Mucosa of descending colon (tissue), 3 donors: ENCODE results near the gene IGF2R. TPM values are rescaled to one million over a fixed set of nuclear protein-coding genes. Genes with fewer than 3 reads are reported as not detected.
"Not testable (repeated sequence)": the region's sequence is repeated elsewhere in the genome, so short reads cannot be mapped to it uniquely, and the experiment has no call there.

Source experiments
- ATAC-seq: fragments of 200-7000 bp; cut with Tn5 transposase; one replicate; pipeline ENCODE4 v1.9.1; 2020; ENCODE audit warnings: mild to moderate bottlenecking, moderate library complexity
- DNase-seq, 3 donors: peaks; one replicate each; pipeline ENCODE4 v3.0.0-alpha.2; 2020
- H3K36me3 ChIP-seq: fragments of 200-600 bp; one replicate; pipeline ENCODE4 v1.8.0; 2021; ENCODE audit warnings: low read depth, mild to moderate bottlenecking
- H3K4me1 ChIP-seq: fragments of 200-600 bp; one replicate; pipeline ENCODE4 v1.8.0; 2021; ENCODE audit warnings: low read depth, mild to moderate bottlenecking
- H3K4me3 ChIP-seq: fragments of 200-600 bp; one replicate; pipeline ENCODE4 v1.8.0; 2021; ENCODE audit warnings: mild to moderate bottlenecking
- H3K9me3 ChIP-seq: fragments of 200-600 bp; one replicate; pipeline ENCODE4 v1.8.0; 2021; ENCODE audit warnings: mild to moderate bottlenecking
- intact Hi-C, 2 donors: fragments of 100-400 bp; cut with DNase I in 1 of 2; cut with micrococcal nuclease in 1 of 2; formaldehyde crosslinking; loops; one replicate each; pipeline versions ENCODE4 v1.11.0 to v1.11.1; 2022; cut with DNase I, micrococcal nuclease
- total RNA-seq, 3 donors: library from RNA; stranded (reverse); fragmentation: NEBNext Ultra II Directional in 2 of 3; extraction: Animal tissue kit (Norgen Biotek cat#: 25700) in 2 of 3; gene quantifications; one replicate each; pipeline versions ENCODE4 v1.2.1 to v1.2.4, GENCODE V29; 2021 to 2023
- TF ChIP-seq, protein P1 (sequence below): fragments of 200-600 bp; IDR thresholded peaks from one replicate; pipeline ENCODE4 v1.8.0; 2022; ENCODE audit warnings: antibody characterized with exemption, mild to moderate bottlenecking
- donor health status: DM: no; HTN: no; CAD: no; lungs with moderate emphysema.
- donor health status: DM: no; HTN: no; CAD: no.
- donor health status: DM: no; HTN: yes; CAD: no.

IGF2R gene
- total RNA-seq, 3 donors from 2014 or later, result 97.7 to 112 (median 101) TPM

DNA sequence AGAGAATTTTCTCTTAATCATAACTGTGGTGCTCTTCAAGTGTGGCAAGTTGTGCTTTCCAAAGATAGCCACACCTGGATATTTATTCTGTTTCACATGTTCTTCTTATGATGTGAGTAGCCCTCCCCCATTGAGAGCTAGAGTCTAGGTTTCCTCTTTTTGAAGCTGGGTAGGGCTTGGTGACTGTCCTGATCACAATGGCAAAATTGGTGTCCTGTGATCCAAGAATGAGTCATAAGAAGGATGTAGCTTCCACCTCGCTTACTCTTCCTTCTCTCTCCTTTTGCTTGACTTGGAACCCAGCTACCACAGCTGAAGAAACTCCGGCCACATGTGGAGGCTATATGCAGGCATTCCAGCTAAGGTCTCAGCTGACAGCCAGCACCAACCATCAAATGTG lies 7.4 kb upstream of the IGF2R start:
- no peak for DNase-seq
- Histone ChIP-seq H3K4me3 (no peak overlapping the region), H3K9me3 (no peaks in the 10 kb centered on the region), H3K4me1 (no peaks in the 10 kb centered on the region), H3K36me3 (no peaks in the 10 kb centered on the region)
- intact Hi-C loops, result no loop called here
- TF ChIP-seq, protein P1, sequence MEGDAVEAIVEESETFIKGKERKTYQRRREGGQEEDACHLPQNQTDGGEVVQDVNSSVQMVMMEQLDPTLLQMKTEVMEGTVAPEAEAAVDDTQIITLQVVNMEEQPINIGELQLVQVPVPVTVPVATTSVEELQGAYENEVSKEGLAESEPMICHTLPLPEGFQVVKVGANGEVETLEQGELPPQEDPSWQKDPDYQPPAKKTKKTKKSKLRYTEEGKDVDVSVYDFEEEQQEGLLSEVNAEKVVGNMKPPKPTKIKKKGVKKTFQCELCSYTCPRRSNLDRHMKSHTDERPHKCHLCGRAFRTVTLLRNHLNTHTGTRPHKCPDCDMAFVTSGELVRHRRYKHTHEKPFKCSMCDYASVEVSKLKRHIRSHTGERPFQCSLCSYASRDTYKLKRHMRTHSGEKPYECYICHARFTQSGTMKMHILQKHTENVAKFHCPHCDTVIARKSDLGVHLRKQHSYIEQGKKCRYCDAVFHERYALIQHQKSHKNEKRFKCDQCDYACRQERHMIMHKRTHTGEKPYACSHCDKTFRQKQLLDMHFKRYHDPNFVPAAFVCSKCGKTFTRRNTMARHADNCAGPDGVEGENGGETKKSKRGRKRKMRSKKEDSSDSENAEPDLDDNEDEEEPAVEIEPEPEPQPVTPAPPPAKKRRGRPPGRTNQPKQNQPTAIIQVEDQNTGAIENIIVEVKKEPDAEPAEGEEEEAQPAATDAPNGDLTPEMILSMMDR, result no peak
- peak; percentile 24 for ATAC-seq

DNA sequence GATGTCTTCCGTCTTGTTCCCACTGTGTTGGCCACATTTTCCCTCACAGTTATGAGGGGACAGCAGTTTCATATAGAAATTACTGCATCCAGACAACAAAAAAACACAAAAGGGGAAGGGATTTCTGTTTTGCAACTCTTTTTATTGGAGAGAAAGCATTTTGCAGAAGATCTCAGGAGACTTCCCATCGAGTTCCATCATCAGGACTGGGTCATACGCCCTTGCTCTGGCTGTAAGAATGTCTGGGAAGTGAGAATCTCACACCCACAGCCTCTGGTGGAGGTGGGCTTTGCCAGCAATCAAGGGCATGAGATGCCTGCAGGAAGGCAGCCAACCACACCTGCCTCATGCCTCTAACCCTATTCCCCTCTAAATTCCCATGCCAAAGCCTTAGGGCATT lies 5.8 kb upstream of the IGF2R start:
- Histone ChIP-seq H3K9me3 (no peaks in the 10 kb centered on the region), H3K4me3 (no peak overlapping the region), H3K4me1 (no peaks in the 10 kb centered on the region), H3K36me3 (no peaks in the 10 kb centered on the region)
- intact Hi-C loops, result no loop called here
- TF ChIP-seq, protein P1, result no peak
- DNase-seq, result no peak
- no peak for ATAC-seq

DNA sequence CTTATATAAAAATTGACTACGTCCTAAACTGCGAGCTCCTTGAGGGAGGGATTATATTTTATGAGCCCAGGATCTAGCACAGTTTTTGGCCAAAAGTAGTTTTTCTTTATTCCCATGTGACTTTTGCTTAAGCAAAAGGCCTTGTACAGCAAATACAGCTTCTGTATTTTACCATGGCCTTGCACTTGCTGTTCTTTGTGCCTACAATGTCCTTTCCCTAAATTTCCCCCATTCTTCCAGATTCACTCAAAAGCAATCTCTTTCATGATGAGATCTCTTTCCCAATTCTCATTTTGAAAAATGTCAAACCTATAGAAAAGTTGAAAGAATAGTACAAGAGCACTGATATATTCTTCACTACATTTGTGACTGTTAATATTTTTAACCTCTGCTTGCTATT lies 4.8 kb upstream of the IGF2R start:
- H3K36me3 ChIP-seq, result no peaks in the 10 kb centered on the region
- no peak overlapping the region for H3K4me3 ChIP-seq

DNA sequence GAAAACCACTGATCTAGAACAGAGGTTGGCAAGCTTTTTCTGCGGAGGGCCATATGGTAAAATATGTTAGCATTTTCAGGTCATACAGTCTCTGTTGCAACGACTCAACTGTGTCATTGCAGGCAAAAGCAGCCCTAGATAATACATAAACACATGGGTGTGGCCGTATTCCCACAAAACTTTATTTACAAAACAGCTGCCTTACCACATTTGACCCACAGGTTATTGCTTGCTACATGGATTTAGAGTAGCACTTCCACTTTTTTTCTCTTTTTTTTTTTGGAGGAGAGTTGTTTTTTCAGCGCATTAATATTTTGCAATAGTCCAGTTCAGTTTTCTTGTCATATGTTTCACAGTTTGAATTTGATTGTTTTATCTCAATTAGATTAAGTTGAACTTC lies 2.5 kb upstream of the IGF2R start:
- Histone ChIP-seq H3K36me3 (no peaks in the 10 kb centered on the region), H3K4me1 (peaks cover 11% of the 10 kb centered on the region), H3K9me3 (no peaks in the 10 kb centered on the region), H3K4me3 (no peak overlapping the region)
- intact Hi-C loops, result no loop called here
- TF ChIP-seq, protein P1, result no peak
- no peak for ATAC-seq
- no peak for DNase-seq

More for the DNA sequence above, 4.8 kb upstream of the IGF2R start:
- TF ChIP-seq, protein P1, result no peak
- no peaks in the 10 kb centered on the region for H3K9me3 ChIP-seq
- peaks cover 3% of the 10 kb centered on the region for H3K4me1 ChIP-seq
- intact Hi-C loops, result no loop called here
- DNase-seq (no peak), ATAC-seq (no peak)

DNA sequence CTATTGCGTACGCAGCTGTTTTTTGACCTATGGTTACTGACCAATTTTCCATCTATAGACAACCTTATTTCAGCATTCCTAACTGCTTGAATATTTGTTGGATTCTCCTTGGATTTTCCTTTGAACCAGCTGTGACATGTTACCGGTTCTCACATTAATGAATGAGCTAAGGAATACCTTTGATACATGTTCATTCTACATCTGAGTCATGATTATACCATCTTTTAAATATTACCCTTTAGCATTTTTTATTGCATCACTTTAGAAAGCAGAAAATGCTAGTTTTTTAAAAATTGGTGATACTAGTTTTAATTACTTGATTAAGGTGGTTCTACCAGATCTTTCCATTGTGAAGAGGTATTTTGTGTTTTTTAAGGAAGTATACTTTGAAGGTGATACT lies 1.9 kb upstream of the IGF2R start:
- Histone ChIP-seq H3K4me3 (no peak overlapping the region), H3K4me1 (peaks cover 11% of the 10 kb centered on the region), H3K36me3 (no peaks in the 10 kb centered on the region), H3K9me3 (no peaks in the 10 kb centered on the region)
- no peak for DNase-seq
- TF ChIP-seq, protein P1, result no peak
- ATAC-seq, result no peak
- intact Hi-C loops, result no loop called here

DNA sequence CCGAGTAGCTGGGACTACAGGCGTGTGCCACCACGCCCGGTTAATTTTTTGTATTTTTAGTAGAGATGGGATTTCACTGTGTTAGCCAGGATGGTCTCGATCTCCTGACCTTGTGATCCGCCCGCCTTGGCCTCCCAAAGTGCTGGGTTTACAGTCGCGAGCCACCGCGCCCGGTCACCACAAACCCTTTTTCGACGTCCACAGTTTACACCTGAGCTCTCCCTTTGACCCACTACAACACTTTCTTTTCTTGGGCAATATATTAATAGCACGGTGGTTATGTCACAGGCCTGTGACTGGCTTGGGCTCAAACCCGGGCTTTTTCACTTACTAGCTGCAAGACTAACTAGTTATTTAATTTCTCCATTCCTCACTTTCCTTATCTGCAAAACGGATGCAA lies 1.3 kb upstream of the IGF2R start:
- ATAC-seq, H3K36me3 ChIP-seq, H3K4me3 ChIP-seq, intact Hi-C loops, DNase-seq, H3K9me3 ChIP-seq: not testable (repeated sequence)
- peaks cover 15% of the 10 kb centered on the region for H3K4me1 ChIP-seq
